Uterus (tissue), 2 donors: Measurements from ENCODE around the gene PTPRE.

Experiments used
- CTCF ChIP-seq, 4 experiments: fragments of 200-600 bp in 2 of 4; fragments of 450-650 bp in 2 of 4; sonication (generic) in 2 of 4; IDR thresholded peaks; one replicate each; pipeline ENCODE4 v1.5.1; 2016 to 2019; ENCODE audit warnings: antibody characterized with exemption in 4 of 4, mild to moderate bottlenecking in 2 of 4, moderate library complexity in 1 of 4
- POLR2A ChIP-seq, 2 donors: fragments of 450-650 bp; IDR thresholded peaks; one replicate each; pipeline ENCODE4 v1.6.1; 2016; ENCODE audit warnings: antibody characterized with exemption in 2 of 2, mild to moderate bottlenecking in 1 of 2, moderate library complexity in 1 of 2

- TF ChIP-seq CTCF (IDR thresholded peaks at IDR 0.05) = no peak
- no peak for TF ChIP-seq POLR2A (IDR thresholded peaks at IDR 0.05)
These were observed 218.6 kb downstream of the PTPRE start for GRCh38 chr10:128125416-128125943.
